Tibial nerve (tissue), 4 donors: ENCODE results near the gene ZBTB44. TPM values are rescaled to one million over a fixed set of nuclear protein-coding genes. Genes with fewer than 3 reads are reported as not detected.

Source experiments
- DNase-seq, 2 donors: peaks; one replicate each; pipeline ENCODE4 v3.0.0-alpha.2; 2019; ENCODE audit warnings: low spot score in 2 of 2
- H3K27ac ChIP-seq, 4 donors: fragments of 200-600 bp; sonication (generic) in 3 of 4; one replicate each; pipeline ENCODE4 v1.5.1; 2017 to 2019; ENCODE audit warnings: mild to moderate bottlenecking in 1 of 4
- H3K27me3 ChIP-seq, 2 donors: fragments of 200-600 bp; sonication (generic) in 1 of 2; one replicate each; pipeline versions ENCODE4 v1.5.1 to v1.6.0; 2017 to 2019
- H3K36me3 ChIP-seq, 3 donors: fragments of 200-600 bp; sonication (generic); one replicate each; pipeline ENCODE4 v1.5.1; 2018 to 2019
- H3K4me1 ChIP-seq, 4 donors: fragments of 200-600 bp; sonication (generic) in 3 of 4; one replicate each; pipeline ENCODE4 v1.5.1; 2017 to 2019
- H3K4me3 ChIP-seq, 4 donors: fragments of 200-600 bp; sonication (generic) in 3 of 4; one replicate each; pipeline ENCODE4 v1.5.1; 2017 to 2019; ENCODE audit warnings: mild to moderate bottlenecking in 1 of 4, moderate library complexity in 1 of 4
- H3K9me3 ChIP-seq, 4 donors: fragments of 200-600 bp; sonication (generic) in 3 of 4; one replicate each; pipeline ENCODE4 v1.5.1; 2017 to 2019
- CTCF ChIP-seq, 5 experiments: fragments of 200-600 bp in 3 of 5; fragments of 450-650 bp in 2 of 5; sonication (generic) in 3 of 5; IDR thresholded peaks; one replicate each; pipeline ENCODE4 v1.5.1; 2016 to 2019; ENCODE audit warnings: antibody characterized with exemption in 5 of 5, mild to moderate bottlenecking in 3 of 5, moderate library complexity in 2 of 5
- EP300 ChIP-seq, 2 donors: sonication (generic); formaldehyde crosslinking; IDR thresholded peaks; one replicate each; pipeline ENCODE4 v1.6.1; 2017; ENCODE audit warnings: antibody characterized with exemption in 2 of 2, mild to moderate bottlenecking in 1 of 2
- POLR2A ChIP-seq, 2 donors: fragments of 450-650 bp; IDR thresholded peaks; one replicate each; pipeline ENCODE4 v1.6.1; 2017; ENCODE audit warnings: antibody characterized with exemption in 2 of 2, mild to moderate bottlenecking in 2 of 2, moderate library complexity in 2 of 2
- WGBS, 2 donors: methylation state at CpG; one replicate each; pipeline ENCODE4 v1.1.5; 2018; 5-methylcytosine and 5-hydroxymethylcytosine counted together
- total RNA-seq, 4 donors: library from RNA; depleted of rRNA; stranded (reverse); fragments of >200 nt; gene quantifications; one replicate each; pipeline ENCODE4 v1.1.0, GENCODE V29; 2016

The ZBTB44 gene
- total RNA-seq, 4 donors from 2014 or later: 45.3 to 62.1 (median 55.8) TPM

- WGBS, 2 donors: 89 to 94% methylated on average over 13 of the region's 13 CpGs
- H3K4me3 ChIP-seq: no peak overlapping the region
- DNase-seq: no peak
- H3K36me3 ChIP-seq: no peaks in the 10 kb centered on the region
- no peaks in the 10 kb centered on the region for H3K27me3 ChIP-seq
- TF ChIP-seq CTCF (IDR thresholded peaks at IDR 0.05): no peak
- no peak overlapping the region for H3K27ac ChIP-seq
- no peaks in the 10 kb centered on the region for H3K4me1 ChIP-seq
- peaks cover 0 to 4% (median 0%) of the 10 kb centered on the region in 4 donors for H3K9me3 ChIP-seq
Measured at GRCh38 chr11:130187096-130187495, 127.6 kb downstream of the ZBTB44 start.

- 78 to 79% methylated on average over 11 of the region's 11 CpGs for WGBS, 2 donors
- no peak overlapping the region for H3K4me3 ChIP-seq
- H3K27ac ChIP-seq: no peak overlapping the region
- DNase-seq: no peak
- peaks cover 0 to 4% (median 0%) of the 10 kb centered on the region in 4 donors for H3K9me3 ChIP-seq
- H3K36me3 ChIP-seq: no peaks in the 10 kb centered on the region
- no peaks in the 10 kb centered on the region for H3K27me3 ChIP-seq
- H3K4me1 ChIP-seq: peaks cover 0 to 20% (median 6%) of the 10 kb centered on the region in 4 donors
- no peak for TF ChIP-seq POLR2A (IDR thresholded peaks at IDR 0.05)
- TF ChIP-seq CTCF (IDR thresholded peaks at IDR 0.05): no peak
- TF ChIP-seq EP300 (IDR thresholded peaks at IDR 0.05): no peak
Measured at GRCh38 chr11:130183878-130184610, 130.7 kb downstream of the ZBTB44 start.

GRCh38 chr11:130181295-130182272 lies 133.1 kb downstream of the ZBTB44 start:
- 57 to 62% methylated on average over 10 to 11 of the region's 11 CpGs for WGBS, 2 donors

GRCh38 chr11:130180896-130181294 lies 133.8 kb downstream of the ZBTB44 start:
- Histone ChIP-seq H3K36me3 (no peaks in the 10 kb centered on the region), H3K27ac (peak overlapping the region in 1 of 4 donors; percentile 69), H3K4me3 (no peak overlapping the region), H3K9me3 (peaks cover 0 to 5% (median 0%) of the 10 kb centered on the region in 4 donors), H3K27me3 (no peaks in the 10 kb centered on the region), H3K4me1 (peaks cover 0 to 30% (median 11%) of the 10 kb centered on the region in 4 donors)
- WGBS, 2 donors: 72 to 77% methylated on average over 6 to 8 of the region's 8 CpGs
- TF ChIP-seq CTCF (IDR thresholded peaks at IDR 0.05): no peak
- no peak for TF ChIP-seq POLR2A (IDR thresholded peaks at IDR 0.05)
- no peak for TF ChIP-seq EP300 (IDR thresholded peaks at IDR 0.05)
- DNase-seq: no peak

More at GRCh38 chr11:130181295-130182272, 133.1 kb downstream of the ZBTB44 start:
- Histone ChIP-seq H3K4me3 (no peak overlapping the region), H3K36me3 (no peaks in the 10 kb centered on the region), H3K9me3 (peaks cover 0 to 4% (median 0%) of the 10 kb centered on the region in 4 donors), H3K4me1 (peaks cover 0 to 30% (median 11%) of the 10 kb centered on the region in 4 donors), H3K27me3 (no peaks in the 10 kb centered on the region), H3K27ac (peak overlapping the region in 1 of 4 donors; percentile 69)
- TF ChIP-seq CTCF (IDR thresholded peaks at IDR 0.05) (no peak), POLR2A (IDR thresholded peaks at IDR 0.05) (no peak), EP300 (IDR thresholded peaks at IDR 0.05) (no peak)
- DNase-seq: no peak
